HG03280 (cell line): ENCODE data around the gene ZNF768.
"Not testable (repeated sequence)": the region's sequence is repeated elsewhere in the genome, so short reads cannot be mapped to it uniquely, and the experiment has no call there.

Experiments
- ATAC-seq: cut with Tn5 transposase; IDR thresholded peaks from one replicate; pipeline ENCODE4 v1.9.1; 2021; ENCODE audit warnings: mild to moderate bottlenecking, moderate library complexity; ENCODE audit not compliant: unreplicated experiment

Gene ZNF768

GRCh38 chr16:30511509-30511908, 14.9 kb downstream of the ZNF768 start:
- ATAC-seq, result no peak

GRCh38 chr16:30510376-30510938, 15.9 kb downstream of the ZNF768 start:
- no peak for ATAC-seq

GRCh38 chr16:30509081-30509765, 17.1 kb downstream of the ZNF768 start:
- ATAC-seq, result no peak

- ATAC-seq, result no peak
Measured at GRCh38 chr16:30503403-30504296, 22.7 kb downstream of the ZNF768 start.

- ATAC-seq, result no peak
Measured at GRCh38 chr16:30499284-30499683, 27.1 kb downstream of the ZNF768 start.

- ATAC-seq, result no peak
Measured at GRCh38 chr16:30494709-30495108, 31.7 kb downstream of the ZNF768 start.

GRCh38 chr16:30493941-30494488, 32.4 kb downstream of the ZNF768 start:
- no peak for ATAC-seq

- ATAC-seq, result no peak
Measured at GRCh38 chr16:30491744-30492308, 34.5 kb downstream of the ZNF768 start.

- no peak for ATAC-seq
Measured at GRCh38 chr16:30491229-30491628, 35.1 kb downstream of the ZNF768 start.

- ATAC-seq, result no peak
Measured at GRCh38 chr16:30490210-30490609, 36.2 kb downstream of the ZNF768 start.

- no peak for ATAC-seq
Measured at GRCh38 chr16:30488764-30489605, 37.4 kb downstream of the ZNF768 start.

GRCh38 chr16:30485818-30486436, 40.4 kb downstream of the ZNF768 start:
- ATAC-seq, result no peak

GRCh38 chr16:30484887-30485286, 41.5 kb downstream of the ZNF768 start:
- ATAC-seq, result no peak

- ATAC-seq, result no peak
Measured at GRCh38 chr16:30482366-30482765, 44.0 kb downstream of the ZNF768 start.

GRCh38 chr16:30481381-30481780, 45.0 kb downstream of the ZNF768 start:
- no peak for ATAC-seq

GRCh38 chr16:30478766-30479478, 47.4 kb downstream of the ZNF768 start:
- ATAC-seq, result no peak

GRCh38 chr16:30477773-30478172, 48.6 kb downstream of the ZNF768 start:
- not testable (repeated sequence) for ATAC-seq

GRCh38 chr16:30476991-30477390, 49.4 kb downstream of the ZNF768 start:
- ATAC-seq, result no peak

GRCh38 chr16:30474684-30475083, 51.7 kb downstream of the ZNF768 start:
- no peak for ATAC-seq
